Stimulated activated CD4-positive, alpha-beta T cell treated with anti-CD3 and anti-CD28 coated beads, Interleukin-4, amount 100 ng/mL, for 4 hours (primary cell): ENCODE results near the gene PALLD.
"Not testable (repeated sequence)": the region's sequence is repeated elsewhere in the genome, so short reads cannot be mapped to it uniquely, and the experiment has no call there.

ENCODE experiments used
- DNase-seq, 2 experiments: peaks; one replicate each; pipeline ENCODE4 v3.0.0-alpha.2; 2020

PALLD gene

DNA sequence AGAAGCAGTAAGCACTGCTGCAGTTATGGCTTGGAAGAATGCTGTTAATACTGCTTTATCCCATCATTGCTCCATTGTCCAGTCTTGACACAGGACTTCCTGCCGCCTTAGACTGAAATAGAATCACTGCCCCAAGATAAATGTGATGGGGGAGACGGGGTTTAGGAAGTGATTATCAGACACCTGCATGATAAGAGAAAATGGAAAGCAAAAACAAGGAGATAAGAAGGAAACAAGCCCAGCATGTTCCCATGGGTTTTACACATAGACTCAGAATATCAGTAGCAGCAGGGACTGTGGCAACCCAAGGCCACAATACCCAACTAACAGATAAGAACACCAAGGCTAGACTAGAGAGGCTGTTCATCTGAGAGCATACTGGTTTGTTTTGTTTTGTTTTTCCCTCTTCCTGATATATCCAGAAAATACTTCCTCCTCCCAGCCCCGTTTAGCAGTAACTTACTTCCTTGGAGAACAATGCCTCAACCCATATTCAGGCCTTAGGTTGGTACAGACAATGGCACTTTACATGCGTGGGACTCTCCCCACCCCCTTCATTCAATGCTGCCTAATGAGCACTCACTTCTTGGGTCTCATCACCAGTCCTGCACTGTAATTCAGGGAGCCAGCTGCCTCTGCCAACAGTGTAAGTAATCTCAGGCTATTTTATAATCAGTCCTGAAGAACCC, 280.6 kb downstream of the PALLD start:
- no peak for DNase-seq

DNA sequence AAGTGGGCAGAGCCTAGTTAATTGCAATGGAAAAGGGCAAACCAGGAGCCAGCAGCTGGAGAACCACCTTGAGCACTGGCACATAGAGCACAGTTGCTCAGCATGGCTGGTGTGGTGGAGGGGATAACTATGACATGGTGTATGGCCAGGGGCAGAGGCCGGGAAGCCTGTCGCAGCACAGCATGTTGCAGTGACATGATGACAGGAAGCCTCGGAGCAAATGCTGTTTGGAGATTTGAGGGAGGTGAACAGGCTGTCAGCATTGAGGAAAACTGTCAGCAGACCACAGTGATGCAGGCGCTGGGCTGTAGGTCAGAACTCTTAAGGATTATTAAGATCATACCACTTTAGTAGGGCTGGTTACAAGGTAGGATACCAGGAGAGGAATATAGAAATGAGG, 284.5 kb downstream of the PALLD start:
- DNase-seq = no peak

DNA sequence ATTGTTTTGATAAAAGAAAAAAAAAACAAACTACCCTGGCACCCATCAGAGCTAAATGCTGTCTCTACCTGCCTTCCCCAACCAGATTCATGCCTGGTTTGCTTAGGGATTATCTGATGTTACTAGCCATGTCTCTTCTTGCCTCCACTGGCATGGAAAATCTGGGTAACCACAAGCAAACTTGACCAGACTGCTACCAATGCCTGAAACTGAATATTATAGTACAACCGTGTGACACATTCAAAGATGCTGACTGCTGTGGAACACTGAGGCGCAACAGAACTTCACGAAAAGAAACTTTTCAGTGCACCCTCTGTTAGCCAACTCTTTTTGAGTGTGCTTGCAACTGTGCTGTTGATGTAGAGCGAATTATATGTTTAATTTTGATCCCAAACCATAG, 285.1 kb downstream of the PALLD start:
- DNase-seq = no peak

DNA sequence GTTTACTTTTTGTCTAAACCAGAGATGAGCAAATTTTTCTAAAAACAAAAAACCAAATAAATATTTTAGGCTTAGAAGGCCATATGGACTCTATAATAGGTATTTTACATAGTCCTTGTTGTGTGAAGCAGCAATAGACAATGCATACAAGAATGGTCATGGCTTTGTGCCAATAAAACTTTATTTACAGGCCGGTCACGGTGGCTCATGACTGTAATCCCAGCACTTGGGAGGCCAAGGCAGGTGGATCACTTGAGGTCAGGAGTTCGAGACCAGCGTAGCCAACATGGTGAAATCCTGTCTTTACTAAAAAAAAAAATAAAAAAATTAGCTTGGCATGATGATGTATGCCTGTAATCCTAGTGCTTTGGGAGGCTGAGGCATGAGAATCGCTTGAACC, 285.6 kb downstream of the PALLD start:
- no peak for DNase-seq

DNA sequence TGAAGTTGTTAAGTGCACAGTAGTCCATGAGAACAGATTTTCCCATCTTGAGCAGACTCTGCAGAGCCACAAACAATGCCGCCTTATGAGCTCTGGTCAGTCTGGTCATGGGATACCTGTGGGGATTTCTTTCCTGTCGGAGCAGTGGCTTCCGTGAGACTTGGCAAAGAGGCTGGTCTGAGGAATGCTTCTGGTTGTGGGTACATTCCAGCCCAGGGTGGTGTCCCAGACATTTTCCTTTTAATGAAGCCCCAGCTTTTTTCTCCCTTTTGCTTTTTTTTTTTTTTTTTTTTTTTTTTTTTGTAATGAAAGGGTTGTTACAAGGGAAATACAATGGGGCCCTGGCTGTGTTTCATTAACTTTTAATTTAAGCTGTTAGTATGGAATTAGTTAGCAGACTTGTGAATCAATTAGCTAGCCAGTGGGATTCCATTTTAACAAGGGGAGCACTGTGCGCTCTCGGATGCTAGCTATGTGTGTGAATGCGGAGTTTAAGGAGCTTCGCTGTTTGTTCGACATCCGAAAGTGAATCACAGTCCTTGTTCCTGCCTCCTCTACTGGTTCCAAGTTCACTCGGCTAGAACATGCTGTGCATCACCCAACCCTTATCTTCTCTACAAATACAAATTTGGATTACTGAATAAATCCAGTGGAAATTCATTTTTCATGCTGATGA, 288.1 kb downstream of the PALLD start:
- DNase-seq = no peak

DNA sequence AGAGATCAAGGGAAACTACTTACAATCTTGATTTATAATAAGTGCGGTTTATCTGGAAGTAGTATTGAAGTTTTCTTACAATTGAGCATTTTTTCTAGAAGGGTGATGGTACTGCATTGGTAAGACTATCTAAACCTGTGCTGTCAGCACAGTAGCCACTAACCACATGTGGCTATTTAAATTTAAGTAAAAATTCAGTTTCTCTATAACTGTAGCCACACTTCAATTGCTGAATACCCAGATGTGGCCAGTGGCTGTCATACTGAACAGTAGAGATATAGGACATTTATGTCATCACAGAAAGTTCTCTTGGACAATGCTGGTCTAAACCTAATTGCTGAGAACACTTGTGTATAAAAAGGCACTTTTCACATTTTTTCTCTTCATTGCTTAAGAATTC, 290.5 kb downstream of the PALLD start:
- no peak for DNase-seq

DNA sequence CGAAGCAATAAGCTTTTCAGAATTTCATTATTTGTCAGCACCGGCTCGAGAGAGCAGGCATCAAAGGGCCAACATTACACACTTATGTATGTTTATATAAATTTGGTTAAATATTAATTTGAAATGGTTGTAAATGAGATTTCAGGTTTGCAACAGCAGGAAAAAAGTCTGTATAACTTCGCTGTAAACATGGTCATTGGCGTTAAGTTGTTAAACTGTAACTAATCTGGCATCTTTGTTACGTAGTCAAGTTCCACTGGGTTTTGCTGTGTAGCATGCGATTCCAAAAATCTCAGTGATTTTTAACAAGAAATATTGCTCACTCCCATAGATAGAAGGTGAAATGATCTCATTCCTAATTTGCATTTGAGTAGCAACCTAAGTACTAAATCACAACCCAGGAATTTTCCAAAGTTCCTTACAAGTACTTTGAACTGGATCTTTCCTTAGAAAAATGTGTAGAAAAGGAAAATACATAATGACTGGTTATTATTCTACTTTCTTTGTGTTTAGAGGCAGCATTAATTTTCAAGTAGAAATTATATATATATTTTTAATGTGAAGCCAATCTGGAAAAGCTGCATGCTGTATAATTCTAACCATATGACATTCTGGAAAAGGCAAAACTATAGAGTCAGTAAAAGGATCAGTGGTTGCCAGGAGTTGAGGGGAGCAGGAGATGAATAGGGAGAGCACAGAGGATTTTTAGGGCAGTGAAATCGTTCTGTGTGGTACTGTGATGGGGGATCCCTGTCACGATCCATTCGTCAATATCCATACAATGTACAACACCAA, 291.1 kb downstream of the PALLD start:
- no peak for DNase-seq

DNA sequence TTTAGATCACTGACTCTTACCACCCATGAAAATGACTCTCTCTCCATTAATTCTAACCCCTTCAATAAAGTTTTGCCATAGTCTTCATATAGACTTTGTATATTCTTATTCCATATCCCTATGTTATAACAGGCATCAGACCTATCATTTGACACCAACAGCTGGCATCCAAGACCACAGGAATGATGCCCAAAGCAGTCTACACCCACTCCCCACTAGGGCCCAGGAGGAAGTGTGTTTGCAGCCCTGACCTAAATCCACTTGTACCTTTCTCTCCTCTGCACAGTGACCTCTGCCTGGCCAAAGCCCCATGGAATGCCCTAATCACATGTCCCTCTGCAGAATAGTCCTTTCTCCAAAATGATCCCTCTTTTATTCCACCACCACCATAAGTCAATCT, 294.0 kb downstream of the PALLD start:
- no peak for DNase-seq

DNA sequence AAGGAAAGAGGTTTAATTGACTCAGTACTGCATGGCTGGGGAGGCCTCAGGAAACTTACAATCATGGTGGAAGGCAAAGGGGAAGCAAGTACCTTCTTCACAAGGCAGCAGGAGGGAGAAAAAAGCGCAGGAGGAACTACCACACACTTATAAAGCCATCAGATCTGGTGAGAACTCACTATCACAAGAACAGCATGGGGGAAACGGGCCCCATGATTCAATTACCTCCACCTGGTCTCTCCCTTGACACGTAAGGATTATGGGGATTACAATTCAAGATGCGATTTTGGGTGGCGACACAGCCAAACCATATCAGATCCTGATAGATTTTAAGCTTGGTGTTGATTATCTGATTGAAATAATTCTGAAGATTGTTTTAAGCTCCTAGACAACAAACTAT, 294.5 kb downstream of the PALLD start:
- DNase-seq = no peak

DNA sequence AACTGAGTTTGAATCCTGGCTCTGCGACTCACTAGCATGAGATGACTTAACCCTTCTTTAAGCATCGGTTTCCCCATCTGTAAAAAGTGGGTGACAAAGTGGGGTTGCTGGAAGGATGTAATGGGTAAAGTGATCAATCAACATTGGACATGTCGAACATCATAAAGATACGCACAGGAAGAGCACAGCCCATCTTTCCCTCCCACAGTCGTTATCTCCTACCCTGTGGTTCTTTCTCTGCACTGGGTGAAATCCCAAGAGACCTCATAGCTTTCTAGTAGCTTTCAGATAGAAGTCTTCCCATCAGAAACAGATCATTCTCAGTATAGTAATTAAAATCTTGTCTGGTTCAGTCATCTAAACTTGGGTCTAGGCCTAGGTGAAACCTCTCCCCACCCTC, 296.7 kb downstream of the PALLD start:
- no peak for DNase-seq

DNA sequence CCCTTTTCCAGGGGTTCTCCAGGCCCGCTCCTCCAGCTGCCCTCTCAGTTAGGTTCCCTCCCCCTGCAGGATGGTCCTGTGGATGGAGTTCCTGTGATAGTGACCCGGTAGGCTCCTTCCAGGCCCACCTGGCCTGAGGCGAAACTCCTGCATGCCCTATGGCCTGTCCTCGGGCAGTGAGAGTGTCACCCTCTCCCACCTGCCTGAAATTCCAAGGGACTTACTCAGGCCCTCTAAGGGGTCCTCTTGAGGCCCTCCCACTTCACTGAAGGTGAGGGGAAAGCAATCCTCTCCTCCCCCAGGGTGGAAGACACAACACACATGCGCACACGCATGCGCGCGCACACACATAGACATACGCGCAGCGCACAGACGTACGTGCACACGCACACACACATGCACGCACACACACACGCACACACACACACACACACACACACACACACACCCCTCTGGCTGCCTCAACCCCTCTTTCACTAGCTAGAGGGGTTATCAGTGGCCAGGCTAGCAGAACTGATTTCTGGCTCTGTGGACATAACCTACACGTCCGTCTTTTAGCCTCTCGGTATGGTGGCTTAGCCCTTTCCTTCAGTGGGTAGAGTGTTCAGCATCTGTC, 297.3 kb downstream of the PALLD start:
- DNase-seq = no peak

DNA sequence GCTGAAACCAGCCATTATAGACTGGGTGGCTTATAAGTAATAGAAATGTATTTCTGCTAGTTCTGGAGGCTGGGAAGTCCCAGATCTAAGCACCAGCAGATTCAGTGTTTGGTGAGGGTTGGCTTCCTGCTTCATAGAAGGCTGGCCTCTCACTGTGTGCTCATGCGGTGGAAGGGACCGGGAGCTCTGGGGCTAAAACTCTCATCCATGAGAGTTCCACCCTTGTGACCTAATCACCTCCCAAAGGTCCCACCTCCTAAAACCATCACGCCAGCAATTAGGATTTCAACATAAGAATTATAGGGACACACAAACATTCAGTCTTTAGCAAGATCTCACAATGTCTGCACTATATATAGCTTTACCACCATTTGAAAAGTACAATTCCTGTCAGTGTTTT, 298.0 kb downstream of the PALLD start:
- no peak for DNase-seq

DNA sequence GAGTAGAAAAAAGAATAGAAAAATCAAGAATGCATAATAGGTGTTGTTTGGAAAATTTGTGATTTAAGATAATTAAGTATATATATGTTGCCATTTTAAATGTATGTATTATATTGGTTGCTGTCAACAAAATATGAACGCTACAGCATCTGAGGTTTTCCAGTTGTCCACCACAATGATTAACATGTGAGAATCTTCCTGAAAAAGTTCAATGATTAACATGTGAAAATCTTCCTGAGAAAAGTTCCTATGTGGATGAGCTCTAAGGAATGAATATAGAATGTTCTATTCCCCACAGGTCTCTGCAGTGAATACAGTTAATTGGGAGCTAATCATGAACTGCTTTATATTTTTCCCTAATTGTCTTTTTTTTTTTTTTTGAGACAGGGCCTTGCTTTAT, 298.5 kb downstream of the PALLD start:
- no peak for DNase-seq

DNA sequence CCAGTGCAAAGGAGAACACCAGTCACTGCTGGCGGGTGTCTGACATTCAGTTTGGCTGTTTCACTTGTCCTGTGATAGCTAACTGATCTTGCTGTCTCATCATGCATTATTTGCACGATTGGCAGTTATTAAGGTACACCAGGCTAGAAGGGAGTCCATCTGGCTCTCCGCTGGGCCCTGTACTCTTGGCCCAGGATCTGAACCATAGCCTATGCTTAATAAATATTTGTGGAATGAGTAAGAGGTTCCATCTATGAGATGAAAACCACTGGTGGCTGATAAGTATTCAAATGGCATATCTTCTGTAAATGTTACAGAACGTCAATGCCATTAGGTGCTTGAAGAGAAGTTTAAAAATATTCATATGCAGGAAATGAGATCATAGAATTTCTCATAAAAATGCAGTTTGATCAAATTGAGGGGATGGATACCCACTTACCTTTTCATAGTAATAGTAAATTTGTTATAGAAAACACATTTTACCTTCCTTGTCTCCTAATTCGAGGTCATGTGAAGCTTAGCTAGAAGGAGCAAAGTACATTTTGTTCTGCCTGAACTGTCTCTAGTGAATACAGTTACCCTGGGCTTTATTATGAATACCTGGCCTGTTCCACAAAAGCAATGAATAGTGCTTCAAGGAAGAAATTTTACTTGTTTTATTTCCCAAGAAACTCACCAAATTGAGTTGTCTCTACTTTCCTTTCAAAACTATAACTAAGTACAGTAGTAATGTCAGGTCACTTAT, 299.7 kb downstream of the PALLD start:
- DNase-seq = no peak

DNA sequence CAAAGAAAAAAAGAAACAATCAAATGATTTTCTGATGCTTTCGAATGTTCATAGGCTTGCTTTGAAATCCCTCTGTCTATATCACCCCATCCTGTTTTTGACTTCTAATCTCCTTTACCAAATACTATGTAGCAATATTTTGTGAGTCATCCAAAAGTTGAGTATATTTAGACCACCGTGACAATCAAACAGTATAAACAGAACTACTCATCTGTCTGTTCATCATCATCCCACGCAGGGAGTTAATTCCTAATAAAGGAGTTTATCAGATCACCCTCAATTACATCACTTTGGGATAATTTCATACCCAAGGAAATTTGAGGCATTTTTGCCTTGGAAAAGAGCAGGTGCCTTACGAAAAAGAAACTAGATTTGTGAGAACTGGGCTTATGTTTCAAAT, 300.3 kb downstream of the PALLD start:
- no peak for DNase-seq

DNA sequence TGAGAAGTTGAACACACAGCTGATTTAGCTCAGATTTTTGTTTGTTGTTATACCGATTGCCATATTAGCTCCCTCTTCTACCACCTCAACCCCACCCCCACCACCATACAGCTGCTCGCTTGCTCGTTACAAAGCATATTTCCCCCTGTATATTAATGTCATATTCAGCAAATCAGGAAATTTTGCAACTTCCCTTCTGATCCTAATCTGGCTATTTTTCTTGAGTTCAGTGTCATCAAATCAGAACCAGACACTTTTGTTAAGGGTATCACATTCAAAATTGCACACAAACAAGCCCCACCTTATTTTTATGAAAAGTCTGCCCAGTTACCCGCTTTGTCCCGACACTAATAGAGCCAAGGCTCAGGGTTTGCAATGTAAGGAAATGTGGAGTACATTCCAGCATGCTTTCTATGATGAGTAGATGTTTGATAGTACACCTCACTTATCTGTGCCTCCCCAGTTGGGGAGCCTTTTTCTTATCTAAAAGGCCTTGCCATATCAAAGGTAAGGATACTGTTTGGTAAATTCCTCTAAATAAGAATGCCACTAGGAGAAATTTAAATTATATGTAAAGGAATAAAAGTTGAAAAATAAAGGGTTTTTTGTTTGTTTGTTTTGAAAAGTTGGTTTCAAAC, 301.0 kb downstream of the PALLD start:
- no peak for DNase-seq

DNA sequence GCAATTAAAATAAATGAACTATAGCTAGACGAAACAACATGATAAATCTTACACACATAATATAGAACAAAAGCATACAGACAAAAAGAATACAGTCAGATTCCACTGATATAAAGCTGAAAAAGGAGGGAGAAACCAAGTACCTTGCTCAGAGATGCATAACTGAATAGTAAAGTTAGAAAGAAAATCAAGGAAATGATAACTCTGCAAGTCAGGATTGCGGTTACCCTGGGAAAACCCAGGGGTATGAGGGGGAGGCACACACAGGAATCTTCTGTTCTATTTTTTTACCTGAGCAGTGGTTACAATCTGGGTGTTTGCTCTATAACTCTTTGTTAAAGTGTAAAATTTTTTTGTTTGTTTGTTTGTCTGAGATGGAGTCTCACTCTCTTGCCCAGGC, 304.1 kb downstream of the PALLD start:
- no peak for DNase-seq

DNA sequence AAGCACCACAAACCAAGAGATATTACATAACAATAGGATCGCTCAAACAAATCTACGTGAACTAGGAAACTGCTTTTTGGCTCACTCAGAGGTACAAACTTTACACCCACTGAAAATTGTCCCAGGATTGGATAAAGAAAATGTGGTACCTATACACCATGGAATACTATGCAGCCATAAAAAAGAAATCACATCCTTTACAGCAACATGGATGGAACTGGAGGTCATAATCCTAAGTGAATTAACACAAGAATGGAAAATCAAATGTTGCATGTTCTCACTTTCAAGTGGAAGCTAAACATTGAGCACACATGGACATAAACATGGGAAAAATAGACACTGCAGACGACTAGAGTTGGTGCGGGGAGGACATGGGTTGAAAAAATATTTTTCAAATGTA, 305.4 kb downstream of the PALLD start:
- no peak for DNase-seq

DNA sequence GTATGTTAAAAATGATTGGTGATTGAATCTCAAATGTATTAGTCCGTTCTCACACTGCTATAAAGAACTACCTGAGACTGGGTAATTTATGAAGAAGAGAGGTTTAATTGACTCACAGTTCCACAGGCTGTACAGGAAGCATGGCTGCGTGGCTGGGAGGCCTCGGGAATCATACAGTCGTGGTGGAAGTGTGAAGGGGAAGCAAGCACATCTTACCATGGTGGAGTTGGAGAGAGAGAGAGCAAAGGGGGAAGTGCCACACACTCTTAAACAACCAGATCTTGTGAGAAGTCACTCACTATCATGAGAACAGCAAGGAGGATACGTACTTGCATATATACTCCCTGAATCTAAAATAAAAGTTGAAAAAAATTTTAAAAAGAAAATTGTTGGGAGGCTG, 306.2 kb downstream of the PALLD start:
- not testable (repeated sequence) for DNase-seq

DNA sequence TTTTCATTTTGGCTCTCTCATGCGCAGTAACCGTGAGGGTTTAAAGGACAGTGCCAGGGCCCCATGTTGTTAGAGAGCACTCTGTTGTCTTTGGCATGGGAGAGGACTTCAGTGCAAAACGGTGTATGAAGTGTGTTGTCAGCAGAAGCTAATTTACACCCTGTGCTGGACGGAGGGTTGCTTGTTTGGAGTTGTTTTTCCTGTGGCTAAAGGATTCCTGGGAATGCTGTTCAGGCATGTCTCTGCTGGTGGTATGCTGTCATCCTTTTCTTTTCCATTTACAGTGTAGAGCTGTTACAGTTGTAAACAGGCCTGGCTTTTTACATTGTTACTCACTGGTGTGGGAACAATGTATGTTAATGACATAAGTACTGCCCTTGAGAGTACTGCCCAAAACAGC, 306.9 kb downstream of the PALLD start:
- no peak for DNase-seq

DNA sequence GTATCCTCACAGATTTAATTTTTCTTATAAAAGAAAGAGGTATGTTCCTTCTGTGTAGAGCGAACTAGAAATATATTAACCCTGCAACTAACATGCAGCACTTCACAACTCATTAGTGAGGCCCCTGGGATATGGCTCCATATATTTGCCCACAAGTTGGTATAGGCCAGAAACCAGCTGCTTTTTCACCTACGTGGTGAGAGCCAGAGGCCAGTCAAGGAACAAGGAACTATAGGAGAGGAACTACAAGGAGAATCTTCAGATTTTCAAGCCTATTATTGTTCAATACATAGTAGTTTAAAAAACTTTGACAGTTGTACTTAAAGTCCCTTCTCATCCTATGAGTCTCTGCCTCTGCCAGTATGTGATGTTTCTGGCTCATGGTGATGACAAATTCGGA, 307.3 kb downstream of the PALLD start:
- no peak for DNase-seq

DNA sequence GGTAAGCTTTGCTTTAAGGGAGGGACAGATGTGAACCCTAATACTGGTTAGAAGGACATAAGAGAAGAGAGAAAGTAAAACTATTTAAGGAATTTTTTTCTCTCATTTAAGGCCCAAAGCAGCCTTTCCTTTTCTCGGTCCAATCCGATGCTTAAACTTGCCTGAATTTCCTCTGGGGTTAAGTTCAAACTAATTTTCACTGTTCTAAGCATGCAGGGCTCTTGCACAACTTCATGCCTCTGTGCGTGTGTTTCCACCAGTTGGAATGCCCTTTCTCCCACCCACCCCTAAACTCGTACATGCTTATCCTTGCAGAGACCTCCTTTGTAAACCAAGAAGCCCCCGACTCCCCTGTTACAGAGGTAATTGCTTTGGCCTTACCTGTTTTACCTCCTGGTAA, 308.5 kb downstream of the PALLD start:
- no peak for DNase-seq

DNA sequence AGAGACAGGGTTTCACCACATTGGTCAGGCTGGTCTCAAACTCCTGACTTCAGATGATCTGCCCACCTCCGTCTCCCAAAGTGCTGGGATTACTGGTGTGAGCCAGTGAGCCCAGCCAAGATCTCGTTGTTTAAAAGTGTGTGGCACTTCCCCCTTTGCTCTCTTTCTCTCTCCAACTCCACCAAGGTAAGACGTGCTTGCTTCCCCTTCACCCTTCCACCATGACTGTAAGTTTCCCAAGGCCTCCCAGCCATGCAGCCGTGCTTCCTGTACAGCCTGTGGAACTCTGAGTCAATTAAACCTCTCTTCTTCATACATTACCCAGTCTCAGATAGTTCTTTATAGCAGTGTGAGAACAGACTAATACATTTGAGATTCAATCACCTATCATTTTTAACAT, 309.4 kb downstream of the PALLD start:
- not testable (repeated sequence) for DNase-seq
